Testis (tissue), 2 donors: ENCODE results near the gene CLCN6.

Source experiments
- POLR2A ChIP-seq: fragments of 450-650 bp; IDR thresholded peaks from one replicate; pipeline ENCODE4 v1.6.1; 2017; ENCODE audit warnings: antibody characterized with exemption, mild to moderate bottlenecking, moderate library complexity
- TF ChIP-seq, protein P1 (sequence below), 3 experiments: fragments of 450-650 bp in 2 of 3; fragments of 200-600 bp in 1 of 3; sonication (generic) in 1 of 3; IDR thresholded peaks; one replicate each; pipeline ENCODE4 v1.5.1; 2016 to 2019; ENCODE audit warnings: antibody characterized with exemption in 3 of 3, mild to moderate bottlenecking in 2 of 3, moderate library complexity in 1 of 3

DNA sequence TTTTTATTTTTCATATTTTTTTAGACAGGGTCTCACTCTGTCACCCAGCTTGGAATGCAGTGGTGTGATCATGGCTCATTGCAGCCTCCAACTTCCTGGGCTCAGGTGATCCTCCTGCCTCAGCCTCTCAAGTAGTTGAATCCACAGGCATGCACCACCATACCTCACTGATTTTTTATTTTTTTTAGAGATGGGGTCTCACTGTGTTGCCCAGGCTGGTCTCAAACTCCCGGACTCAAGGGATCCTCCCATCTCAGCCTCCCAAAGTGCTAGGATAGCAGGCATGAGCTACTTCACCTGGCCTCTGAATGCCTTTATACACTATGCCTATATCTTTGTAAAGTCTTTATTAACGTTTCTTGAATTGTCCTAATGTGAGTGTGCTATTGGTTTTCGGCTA is 63.1 kb downstream of the CLCN6 start:
- TF ChIP-seq, protein P1, sequence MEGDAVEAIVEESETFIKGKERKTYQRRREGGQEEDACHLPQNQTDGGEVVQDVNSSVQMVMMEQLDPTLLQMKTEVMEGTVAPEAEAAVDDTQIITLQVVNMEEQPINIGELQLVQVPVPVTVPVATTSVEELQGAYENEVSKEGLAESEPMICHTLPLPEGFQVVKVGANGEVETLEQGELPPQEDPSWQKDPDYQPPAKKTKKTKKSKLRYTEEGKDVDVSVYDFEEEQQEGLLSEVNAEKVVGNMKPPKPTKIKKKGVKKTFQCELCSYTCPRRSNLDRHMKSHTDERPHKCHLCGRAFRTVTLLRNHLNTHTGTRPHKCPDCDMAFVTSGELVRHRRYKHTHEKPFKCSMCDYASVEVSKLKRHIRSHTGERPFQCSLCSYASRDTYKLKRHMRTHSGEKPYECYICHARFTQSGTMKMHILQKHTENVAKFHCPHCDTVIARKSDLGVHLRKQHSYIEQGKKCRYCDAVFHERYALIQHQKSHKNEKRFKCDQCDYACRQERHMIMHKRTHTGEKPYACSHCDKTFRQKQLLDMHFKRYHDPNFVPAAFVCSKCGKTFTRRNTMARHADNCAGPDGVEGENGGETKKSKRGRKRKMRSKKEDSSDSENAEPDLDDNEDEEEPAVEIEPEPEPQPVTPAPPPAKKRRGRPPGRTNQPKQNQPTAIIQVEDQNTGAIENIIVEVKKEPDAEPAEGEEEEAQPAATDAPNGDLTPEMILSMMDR (IDR thresholded peaks at IDR 0.05), result no peak
- TF ChIP-seq POLR2A, result no peak
